ENCODE results near the gene GNPNAT1.

Gene GNPNAT1

DNA sequence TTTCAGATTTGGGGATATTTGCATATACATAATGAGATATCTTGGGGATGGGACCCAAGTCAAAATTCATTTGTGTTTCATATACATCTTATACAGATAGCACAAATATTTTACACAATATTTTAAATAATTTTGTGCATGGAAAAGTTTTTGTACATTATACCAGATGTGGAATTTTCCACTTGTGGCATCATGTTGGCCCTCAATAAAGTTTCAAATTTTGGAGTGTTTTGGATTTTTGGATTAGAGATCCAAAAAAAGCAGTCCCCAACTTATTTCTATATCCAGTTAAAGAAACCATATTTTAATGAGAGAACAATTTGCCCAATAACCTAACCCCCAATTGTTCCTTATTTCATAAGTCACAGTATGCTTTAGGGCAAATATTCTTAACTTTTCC, 4.5 kb downstream of the GNPNAT1 start:
- Histone ChIP-seq H3K9me3 (no peaks in the 10 kb centered on the region), H3K27me3 (no peaks in the 10 kb centered on the region), H3K4me1 (peaks cover 5% of the 10 kb centered on the region), H3K4me3 (ENCODE audit: low read depth, low read length) (no peak overlapping the region), H3K36me3 (peaks cover 24% of the 10 kb centered on the region)
- DNase-seq: no peak
- TF ChIP-seq, protein P1, sequence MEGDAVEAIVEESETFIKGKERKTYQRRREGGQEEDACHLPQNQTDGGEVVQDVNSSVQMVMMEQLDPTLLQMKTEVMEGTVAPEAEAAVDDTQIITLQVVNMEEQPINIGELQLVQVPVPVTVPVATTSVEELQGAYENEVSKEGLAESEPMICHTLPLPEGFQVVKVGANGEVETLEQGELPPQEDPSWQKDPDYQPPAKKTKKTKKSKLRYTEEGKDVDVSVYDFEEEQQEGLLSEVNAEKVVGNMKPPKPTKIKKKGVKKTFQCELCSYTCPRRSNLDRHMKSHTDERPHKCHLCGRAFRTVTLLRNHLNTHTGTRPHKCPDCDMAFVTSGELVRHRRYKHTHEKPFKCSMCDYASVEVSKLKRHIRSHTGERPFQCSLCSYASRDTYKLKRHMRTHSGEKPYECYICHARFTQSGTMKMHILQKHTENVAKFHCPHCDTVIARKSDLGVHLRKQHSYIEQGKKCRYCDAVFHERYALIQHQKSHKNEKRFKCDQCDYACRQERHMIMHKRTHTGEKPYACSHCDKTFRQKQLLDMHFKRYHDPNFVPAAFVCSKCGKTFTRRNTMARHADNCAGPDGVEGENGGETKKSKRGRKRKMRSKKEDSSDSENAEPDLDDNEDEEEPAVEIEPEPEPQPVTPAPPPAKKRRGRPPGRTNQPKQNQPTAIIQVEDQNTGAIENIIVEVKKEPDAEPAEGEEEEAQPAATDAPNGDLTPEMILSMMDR (IDR thresholded peaks at IDR 0.05; ENCODE audit: low read depth, low read length): no peak

DNA sequence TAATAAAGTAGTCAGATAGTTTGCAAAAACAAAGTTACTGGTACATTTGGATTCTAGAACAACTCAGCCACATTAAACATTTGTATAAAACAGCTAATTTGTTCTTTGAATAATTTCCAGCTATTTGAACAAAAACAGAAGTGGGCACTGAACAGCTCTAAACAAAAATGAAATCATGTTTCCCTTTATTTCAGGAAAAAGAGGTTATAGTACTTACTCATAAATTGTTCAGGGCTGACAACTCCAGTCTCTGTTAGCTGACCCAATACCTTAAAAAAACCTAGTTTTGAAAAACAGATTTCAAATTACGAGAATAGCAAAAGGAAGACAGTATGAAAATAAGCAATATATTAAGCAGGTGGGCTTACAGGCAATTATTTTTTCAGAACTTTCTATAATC, 8.2 kb downstream of the GNPNAT1 start:
- peaks cover 8% of the 10 kb centered on the region for H3K4me1 ChIP-seq
- H3K9me3 ChIP-seq: no peaks in the 10 kb centered on the region
- H3K4me3 ChIP-seq (ENCODE audit: low read depth, low read length): no peak overlapping the region
- DNase-seq: no peak
- peaks cover 44% of the 10 kb centered on the region for H3K36me3 ChIP-seq
- TF ChIP-seq, protein P1 (IDR thresholded peaks at IDR 0.05; ENCODE audit: low read depth, low read length): no peak
- no peaks in the 10 kb centered on the region for H3K27me3 ChIP-seq

DNA sequence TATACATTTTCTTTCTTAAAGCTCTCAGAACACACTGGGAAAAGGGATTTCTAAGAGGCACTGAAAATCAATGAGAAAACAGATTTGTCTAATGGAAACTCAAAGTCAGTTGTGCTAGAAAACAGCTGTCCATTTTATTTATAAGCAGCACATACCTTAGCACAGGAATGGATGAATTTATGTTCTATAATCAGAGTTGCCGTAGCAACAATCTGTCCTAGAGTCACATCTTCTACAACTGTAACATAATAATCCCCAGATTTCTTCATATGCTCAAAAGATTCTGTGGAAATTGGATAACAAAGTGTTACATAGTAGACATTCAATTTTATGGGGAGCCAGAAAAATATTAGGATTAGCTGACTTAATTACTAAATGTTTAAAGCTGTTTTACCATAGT, 9.8 kb downstream of the GNPNAT1 start:
- Histone ChIP-seq H3K36me3 (peaks cover 53% of the 10 kb centered on the region), H3K4me3 (ENCODE audit: low read depth, low read length) (no peak overlapping the region), H3K27me3 (no peaks in the 10 kb centered on the region), H3K4me1 (peaks cover 8% of the 10 kb centered on the region), H3K9me3 (no peaks in the 10 kb centered on the region)
- no peak for DNase-seq
- TF ChIP-seq, protein P1 (IDR thresholded peaks at IDR 0.05; ENCODE audit: low read depth, low read length): no peak

DNA sequence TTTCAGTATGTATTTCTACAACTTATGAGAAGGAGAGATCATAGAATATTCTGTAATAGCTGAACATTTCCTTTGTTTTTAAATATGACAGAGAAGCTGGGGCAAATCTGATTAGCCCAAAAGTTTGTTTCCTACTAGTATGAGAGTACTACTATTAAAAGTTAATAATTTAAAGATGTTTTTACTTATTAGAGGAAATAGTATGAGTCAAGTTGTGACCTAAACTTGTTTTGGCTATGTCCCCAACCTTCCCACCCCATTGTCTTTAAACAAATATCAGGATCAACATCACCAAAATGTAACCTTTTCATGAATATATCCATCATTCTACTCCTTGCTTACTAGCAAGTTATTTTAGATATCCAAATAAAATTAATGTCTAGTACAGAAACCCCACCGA, 10.5 kb downstream of the GNPNAT1 start:
- peaks cover 58% of the 10 kb centered on the region for H3K36me3 ChIP-seq
- DNase-seq: no peak
- TF ChIP-seq, protein P1 (IDR thresholded peaks at IDR 0.05; ENCODE audit: low read depth, low read length): no peak
- peaks cover 8% of the 10 kb centered on the region for H3K4me1 ChIP-seq
- no peak overlapping the region for H3K4me3 ChIP-seq (ENCODE audit: low read depth, low read length)
- no peaks in the 10 kb centered on the region for H3K9me3 ChIP-seq
- no peaks in the 10 kb centered on the region for H3K27me3 ChIP-seq

DNA sequence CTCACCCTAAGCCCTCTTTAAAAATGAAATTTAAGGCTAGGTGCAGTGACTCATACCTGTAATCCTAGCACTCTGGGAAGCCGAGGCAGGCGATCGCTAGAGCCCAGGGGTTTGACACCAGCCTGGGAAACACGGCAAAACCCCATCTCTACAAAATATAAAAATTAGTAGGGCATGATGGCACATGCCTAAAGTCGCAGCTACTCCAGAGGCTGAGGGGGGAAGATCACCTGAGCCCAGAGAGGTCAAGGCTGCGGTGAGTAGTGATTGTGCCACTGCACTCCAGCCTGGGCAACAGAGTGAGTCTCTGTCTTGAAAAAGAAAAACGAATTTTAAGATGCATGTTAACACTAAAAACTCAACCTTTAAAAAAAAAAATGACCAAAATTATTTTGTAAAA, 12.7 kb downstream of the GNPNAT1 start:
- H3K36me3 ChIP-seq: peaks cover 58% of the 10 kb centered on the region
- TF ChIP-seq, protein P1 (IDR thresholded peaks at IDR 0.05; ENCODE audit: low read depth, low read length): no peak
- DNase-seq: no peak
- H3K4me1 ChIP-seq: peaks cover 8% of the 10 kb centered on the region
- H3K9me3 ChIP-seq: no peaks in the 10 kb centered on the region
- no peaks in the 10 kb centered on the region for H3K27me3 ChIP-seq
- H3K4me3 ChIP-seq (ENCODE audit: low read depth, low read length): no peak overlapping the region

DNA sequence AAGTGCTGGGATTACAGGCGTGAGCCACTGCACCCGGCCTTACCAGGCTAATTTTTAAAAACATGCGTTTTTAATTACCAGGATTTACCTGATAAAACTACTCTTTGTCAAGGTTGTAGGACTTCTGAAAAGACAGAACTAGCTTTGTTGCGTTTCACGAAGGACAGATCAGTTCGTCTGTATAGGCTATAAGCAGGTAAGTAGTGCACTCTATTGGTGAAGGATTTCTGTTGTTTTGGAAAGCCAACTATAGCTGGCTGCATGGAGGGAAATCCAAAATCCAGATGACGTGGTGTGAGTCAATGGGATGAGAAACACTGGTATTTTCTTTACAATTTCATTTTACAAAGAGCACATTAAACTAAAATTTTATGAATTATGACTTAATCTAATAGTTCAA, 14.6 kb downstream of the GNPNAT1 start:
- Histone ChIP-seq H3K27me3 (no peaks in the 10 kb centered on the region), H3K36me3 (peaks cover 42% of the 10 kb centered on the region), H3K9me3 (no peaks in the 10 kb centered on the region), H3K4me3 (ENCODE audit: low read depth, low read length) (no peak overlapping the region), H3K4me1 (peaks cover 2% of the 10 kb centered on the region)
- no peak for DNase-seq
- TF ChIP-seq, protein P1 (IDR thresholded peaks at IDR 0.05; ENCODE audit: low read depth, low read length): peak; percentile 23; the same call in 1 of the 2 replicates

Measured in BE2C (cell line).